Measurements from ENCODE around the gene MRC2.

DNA sequence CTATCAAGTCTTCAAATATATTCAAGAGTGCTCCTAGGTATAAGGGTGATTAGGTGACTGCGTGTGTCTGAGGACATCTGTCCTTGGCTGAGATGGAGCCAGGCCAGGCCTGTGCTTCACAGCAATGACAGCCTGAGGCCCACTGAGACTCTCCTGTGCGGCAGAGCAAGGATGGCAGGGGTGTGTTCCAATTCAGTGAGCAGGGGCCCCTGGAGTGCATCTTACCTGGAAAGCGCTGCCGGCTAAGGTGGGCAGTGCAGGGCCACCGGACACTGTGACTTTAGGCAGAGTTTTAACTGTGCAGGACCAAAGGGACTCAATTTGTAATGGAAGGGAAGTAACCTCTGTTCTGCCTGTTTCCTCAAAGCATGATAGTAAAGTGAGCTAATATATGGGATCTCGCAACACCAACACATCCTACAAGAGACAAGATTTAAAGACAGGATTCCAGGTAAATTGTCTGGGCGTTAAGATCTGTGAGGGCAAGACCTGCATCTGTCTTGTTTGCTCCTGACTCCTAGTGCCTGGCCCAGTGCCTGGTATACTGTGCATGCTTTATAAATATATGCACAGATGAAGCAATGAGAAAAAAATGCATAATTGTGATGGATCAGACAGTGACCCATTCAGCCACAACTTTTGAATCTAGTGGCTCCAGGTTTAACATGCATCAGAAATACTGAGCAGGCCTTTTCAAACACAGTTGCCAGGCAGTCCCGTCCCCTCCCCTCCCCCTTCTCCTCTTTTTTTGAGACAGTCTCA, 86.7 kb downstream of the MRC2 start:
- no peak for TF ChIP-seq EZH2 (IDR thresholded peaks at IDR 0.05; ENCODE audit: insufficient read depth, poor library complexity, severe bottlenecking)
- TF ChIP-seq EZH2phosphoT487 (IDR thresholded peaks at IDR 0.05; ENCODE audit: insufficient read depth, low read depth): no peak

Measured in GM23248 (cell line).